Ishikawa (cell line): ENCODE results near the gene HMCN1.

ENCODE experiments used
- CEBPB ChIP-seq: IDR thresholded peaks from 2 replicates; pipeline ENCODE4 v1.6.1; 2012
- CREB1 ChIP-seq: IDR thresholded peaks from 2 replicates; pipeline ENCODE4 v1.6.1; 2012; ENCODE audit warnings: low read depth
- EGR1 ChIP-seq: IDR thresholded peaks from 2 replicates; pipeline ENCODE4 v1.6.1; 2012
- EP300 ChIP-seq: IDR thresholded peaks from 2 replicates; pipeline ENCODE4 v1.6.1; 2012; ENCODE audit warnings: borderline replicate concordance
- FOXM1 ChIP-seq: IDR thresholded peaks from 2 replicates; pipeline ENCODE4 v1.6.1; 2012; ENCODE audit warnings: low read depth, borderline replicate concordance
- NFIC ChIP-seq: IDR thresholded peaks from 2 replicates; pipeline ENCODE4 v1.6.1; 2012
- RAD21 ChIP-seq: IDR thresholded peaks from 2 replicates; pipeline ENCODE4 v1.6.1; 2012; ENCODE audit warnings: low read depth
- TAF1 ChIP-seq: IDR thresholded peaks from 2 replicates; pipeline ENCODE4 v1.6.1; 2012; ENCODE audit warnings: low read depth, mild to moderate bottlenecking
- TCF12 ChIP-seq: IDR thresholded peaks from 2 replicates; pipeline ENCODE4 v1.6.1; 2012; ENCODE audit warnings: low read depth
- TEAD4 ChIP-seq: IDR thresholded peaks from 2 replicates; pipeline ENCODE4 v1.6.1; 2012
- YY1 ChIP-seq: IDR thresholded peaks from 2 replicates; pipeline ENCODE4 v1.6.1; 2012; ENCODE audit warnings: low read depth
- ZBTB7A ChIP-seq: IDR thresholded peaks from 2 replicates; pipeline ENCODE4 v1.6.1; 2012; ENCODE audit warnings: low read depth
- TF ChIP-seq, protein P1 (sequence below): IDR thresholded peaks from 2 replicates; pipeline ENCODE4 v1.6.1; 2012; ENCODE audit warnings: low read depth, mild to moderate bottlenecking
- TF ChIP-seq, protein P2 (sequence below): IDR thresholded peaks from 2 replicates; pipeline ENCODE4 v1.6.1; 2012
- TF ChIP-seq, protein P3 (sequence below): IDR thresholded peaks from 2 replicates; pipeline ENCODE4 v1.6.1; 2012

Gene HMCN1

DNA sequence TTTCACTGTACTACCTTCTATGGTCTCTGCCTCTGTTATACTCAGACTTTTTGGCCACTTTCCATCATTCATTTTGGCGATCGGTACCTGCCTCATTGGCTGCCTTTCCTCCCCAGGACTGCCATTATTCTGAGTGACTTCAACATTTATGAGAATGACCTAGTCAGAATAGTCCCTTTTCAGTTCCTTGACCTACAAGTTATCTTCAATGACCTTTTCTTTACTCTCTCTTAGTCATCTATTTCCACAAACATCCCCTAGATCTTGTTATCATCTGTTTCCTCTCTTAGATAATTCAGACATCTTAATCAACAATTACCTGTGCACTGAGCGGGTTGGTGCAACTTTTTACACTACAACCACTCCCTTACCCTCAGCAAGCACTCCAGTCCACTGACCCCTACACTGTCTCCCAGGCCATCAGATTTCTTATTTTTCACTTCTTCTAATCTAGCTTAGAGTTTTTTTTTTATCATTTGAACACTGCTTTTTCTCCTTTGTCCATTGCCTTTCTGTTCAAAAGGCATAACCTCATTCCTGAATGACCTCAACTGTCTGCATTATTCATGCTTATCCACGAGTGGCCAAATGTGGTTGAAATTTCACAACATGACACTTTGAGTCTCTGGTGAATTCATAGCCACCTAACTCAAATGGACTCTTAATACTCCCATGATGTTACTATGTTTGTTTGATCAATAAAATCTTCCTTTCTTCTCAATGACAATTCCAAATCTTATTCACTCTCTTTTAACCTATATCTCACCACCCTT, 112.7 kb downstream of the HMCN1 start:
- TF ChIP-seq ZBTB7A: no peak

DNA sequence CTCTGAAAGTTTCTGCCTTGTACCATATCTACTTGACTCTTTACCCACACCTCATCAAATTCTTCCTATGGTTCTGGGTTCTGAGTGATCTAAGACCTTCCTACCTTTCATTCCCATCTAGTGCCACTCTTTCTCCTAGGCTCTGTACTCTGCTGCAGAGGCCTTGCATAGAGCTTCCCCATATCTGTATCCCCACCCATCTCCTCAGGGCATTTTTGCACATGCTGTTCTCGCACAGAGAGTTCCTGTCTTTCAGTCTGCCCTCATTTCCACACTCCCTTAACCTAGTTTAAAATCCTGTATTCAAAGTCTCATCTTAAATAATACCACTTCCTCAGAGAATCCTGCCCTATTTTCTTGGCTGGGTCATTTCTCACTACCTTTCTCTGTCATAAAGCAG, 114.8 kb downstream of the HMCN1 start:
- TF ChIP-seq RAD21 (no peak), TEAD4 (no peak), TAF1 (no peak)

DNA sequence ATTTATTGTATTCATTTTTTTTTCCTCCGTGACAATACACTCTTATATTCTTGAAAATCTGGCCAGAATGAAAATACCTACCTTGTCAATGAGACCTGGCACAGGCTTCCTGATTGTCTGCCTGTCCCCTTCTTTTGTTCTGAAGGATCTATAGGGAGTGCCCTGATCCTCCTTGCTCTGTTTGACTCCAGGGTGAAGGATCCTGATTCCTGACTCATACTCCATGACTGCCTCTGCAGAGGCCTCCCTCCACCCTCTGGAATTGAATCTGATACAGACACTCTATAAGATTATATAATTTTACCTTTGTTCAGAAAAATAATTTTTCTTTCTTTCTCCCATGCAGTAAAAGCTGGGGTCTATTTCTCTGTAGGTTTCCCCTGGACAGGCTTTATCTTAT, 116.2 kb downstream of the HMCN1 start:
- no peak for TF ChIP-seq YY1
- TF ChIP-seq CREB1: no peak

GRCh38 chr1:185853739-185854138, 119.5 kb downstream of the HMCN1 start:
- TF ChIP-seq, protein P1, sequence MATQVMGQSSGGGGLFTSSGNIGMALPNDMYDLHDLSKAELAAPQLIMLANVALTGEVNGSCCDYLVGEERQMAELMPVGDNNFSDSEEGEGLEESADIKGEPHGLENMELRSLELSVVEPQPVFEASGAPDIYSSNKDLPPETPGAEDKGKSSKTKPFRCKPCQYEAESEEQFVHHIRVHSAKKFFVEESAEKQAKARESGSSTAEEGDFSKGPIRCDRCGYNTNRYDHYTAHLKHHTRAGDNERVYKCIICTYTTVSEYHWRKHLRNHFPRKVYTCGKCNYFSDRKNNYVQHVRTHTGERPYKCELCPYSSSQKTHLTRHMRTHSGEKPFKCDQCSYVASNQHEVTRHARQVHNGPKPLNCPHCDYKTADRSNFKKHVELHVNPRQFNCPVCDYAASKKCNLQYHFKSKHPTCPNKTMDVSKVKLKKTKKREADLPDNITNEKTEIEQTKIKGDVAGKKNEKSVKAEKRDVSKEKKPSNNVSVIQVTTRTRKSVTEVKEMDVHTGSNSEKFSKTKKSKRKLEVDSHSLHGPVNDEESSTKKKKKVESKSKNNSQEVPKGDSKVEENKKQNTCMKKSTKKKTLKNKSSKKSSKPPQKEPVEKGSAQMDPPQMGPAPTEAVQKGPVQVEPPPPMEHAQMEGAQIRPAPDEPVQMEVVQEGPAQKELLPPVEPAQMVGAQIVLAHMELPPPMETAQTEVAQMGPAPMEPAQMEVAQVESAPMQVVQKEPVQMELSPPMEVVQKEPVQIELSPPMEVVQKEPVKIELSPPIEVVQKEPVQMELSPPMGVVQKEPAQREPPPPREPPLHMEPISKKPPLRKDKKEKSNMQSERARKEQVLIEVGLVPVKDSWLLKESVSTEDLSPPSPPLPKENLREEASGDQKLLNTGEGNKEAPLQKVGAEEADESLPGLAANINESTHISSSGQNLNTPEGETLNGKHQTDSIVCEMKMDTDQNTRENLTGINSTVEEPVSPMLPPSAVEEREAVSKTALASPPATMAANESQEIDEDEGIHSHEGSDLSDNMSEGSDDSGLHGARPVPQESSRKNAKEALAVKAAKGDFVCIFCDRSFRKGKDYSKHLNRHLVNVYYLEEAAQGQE: no peak
- TF ChIP-seq, protein P2, sequence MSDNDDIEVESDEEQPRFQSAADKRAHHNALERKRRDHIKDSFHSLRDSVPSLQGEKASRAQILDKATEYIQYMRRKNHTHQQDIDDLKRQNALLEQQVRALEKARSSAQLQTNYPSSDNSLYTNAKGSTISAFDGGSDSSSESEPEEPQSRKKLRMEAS: no peak
- TF ChIP-seq TCF12 (no peak), TAF1 (no peak), TEAD4 (no peak)

DNA sequence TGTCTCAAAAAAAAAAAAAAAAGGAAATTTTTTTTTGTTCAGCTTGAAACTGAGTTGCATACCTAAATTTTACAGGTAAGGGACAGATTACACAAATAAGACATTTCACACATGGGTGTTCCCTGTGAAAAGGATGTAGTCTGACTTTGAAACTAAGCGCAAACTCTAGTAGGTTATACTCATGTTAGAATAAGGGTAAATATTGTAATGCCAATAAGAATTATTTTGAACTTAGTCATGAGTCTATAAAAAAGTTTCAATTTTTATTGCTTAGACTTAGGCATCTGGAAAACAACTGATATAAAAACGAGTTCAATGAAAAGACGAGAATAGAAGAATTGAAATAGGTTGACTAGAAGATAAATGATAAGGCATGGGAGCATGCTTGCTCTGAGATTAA, 122.3 kb downstream of the HMCN1 start:
- TF ChIP-seq RAD21 (no peak), TAF1 (no peak), TEAD4 (no peak), FOXM1 (no peak), NFIC (no peak), CEBPB (no peak), ZBTB7A (no peak), EGR1 (no peak), TCF12 (no peak), YY1 (no peak), EP300 (no peak), CREB1 (no peak)
- TF ChIP-seq, protein P3, sequence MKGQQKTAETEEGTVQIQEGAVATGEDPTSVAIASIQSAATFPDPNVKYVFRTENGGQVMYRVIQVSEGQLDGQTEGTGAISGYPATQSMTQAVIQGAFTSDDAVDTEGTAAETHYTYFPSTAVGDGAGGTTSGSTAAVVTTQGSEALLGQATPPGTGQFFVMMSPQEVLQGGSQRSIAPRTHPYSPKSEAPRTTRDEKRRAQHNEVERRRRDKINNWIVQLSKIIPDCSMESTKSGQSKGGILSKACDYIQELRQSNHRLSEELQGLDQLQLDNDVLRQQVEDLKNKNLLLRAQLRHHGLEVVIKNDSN: no peak
- TF ChIP-seq, protein P1: no peak
- TF ChIP-seq, protein P2: no peak

GRCh38 chr1:185857442-185857841, 123.3 kb downstream of the HMCN1 start:
- TF ChIP-seq YY1 (no peak), TCF12 (no peak), RAD21 (no peak)

DNA sequence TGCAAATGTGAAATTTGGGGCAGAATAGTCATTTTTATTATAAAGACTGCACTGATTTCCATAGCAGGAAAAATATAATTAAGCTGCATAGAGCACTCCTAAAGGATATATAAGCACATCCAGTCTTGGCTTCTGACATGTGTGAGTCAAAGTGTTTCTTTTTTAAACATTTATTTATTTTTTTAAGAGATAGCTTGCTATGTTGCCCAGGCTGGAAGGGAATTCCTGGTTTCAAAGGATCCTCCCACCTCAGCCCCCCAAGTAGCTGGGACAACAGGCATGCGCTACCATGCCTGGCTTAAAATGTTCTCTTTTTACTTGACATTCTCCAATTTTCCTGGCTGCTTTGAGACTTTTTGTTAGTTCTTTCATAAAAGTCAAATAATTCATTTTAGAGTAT, 126.1 kb downstream of the HMCN1 start:
- no peak for TF ChIP-seq TAF1
- TF ChIP-seq, protein P1: no peak
- no peak for TF ChIP-seq TEAD4
